ENCODE data around the gene RENBP.

The RENBP gene

DNA sequence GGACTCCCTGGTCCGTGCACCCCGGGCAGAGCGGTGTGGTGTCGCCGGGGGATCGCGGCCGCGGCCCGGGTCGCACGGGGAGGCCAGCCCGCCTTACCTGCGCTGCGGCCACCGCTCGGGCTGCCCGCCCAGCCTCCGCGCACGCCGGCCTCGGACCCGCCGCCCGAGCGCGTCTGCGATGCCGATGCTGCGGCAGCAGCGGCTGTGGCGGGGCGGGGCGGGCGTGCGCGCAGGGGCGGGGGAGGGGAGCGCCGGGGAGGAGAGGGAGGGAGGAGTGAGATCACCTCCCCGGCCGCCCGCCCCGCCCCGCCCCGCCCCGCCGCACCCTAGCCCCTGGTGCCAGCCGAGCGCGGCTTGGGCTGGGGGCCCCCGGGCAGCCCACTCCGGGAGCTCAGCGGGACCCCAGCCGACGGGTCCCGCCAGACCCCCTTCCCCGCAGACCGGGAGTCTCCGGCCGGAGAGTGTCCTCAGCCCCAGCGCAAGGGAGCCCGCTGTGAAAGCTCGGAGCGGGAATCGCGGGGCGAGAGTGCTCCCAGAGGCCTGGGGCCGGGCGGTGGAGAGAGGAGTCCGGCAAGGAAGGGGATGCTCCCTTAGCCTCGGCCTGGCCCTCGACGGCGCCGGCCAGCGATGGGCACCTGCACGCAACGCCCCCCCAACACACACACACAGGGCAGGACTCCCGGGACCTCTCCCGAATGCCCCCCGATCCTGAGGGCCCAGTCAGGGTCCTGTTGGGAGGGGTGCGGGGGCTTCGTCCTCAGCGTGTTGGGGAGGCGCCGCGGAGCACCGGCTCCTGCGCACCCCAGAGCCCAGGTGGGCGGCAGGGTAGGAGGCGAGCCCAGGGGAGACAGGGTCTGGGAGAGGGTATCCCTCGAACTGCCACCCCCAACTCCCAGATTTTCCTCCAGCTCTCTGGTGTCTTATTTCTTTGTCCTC is 58.2 kb downstream of the RENBP start, which contains the start of gene L1CAM:
Gene L1CAM, minus strand, starts transcription at position 206 of the 936 bp plus-strand sequence. CDS start 10,337 bp downstream, outside the sequence.
- peak; percentile 35 for DNase-seq
